ENCODE results near the gene TC2N. TPM values are rescaled to one million over a fixed set of nuclear protein-coding genes. Genes with fewer than 3 reads are reported as not detected.
"Not testable (repeated sequence)": the region's sequence is repeated elsewhere in the genome, so short reads cannot be mapped to it uniquely, and the experiment has no call there.

Gene TC2N
- total RNA-seq, 1 donor from 2014 or later = 24.2 TPM

- DNase-seq = no peak
Observed at GRCh38 chr14:91751719-91752118, 115.6 kb downstream of the TC2N start.

- no peak for DNase-seq
Observed at GRCh38 chr14:91750634-91751198, 116.6 kb downstream of the TC2N start.

- no peak for DNase-seq
Observed at GRCh38 chr14:91749868-91750267, 117.5 kb downstream of the TC2N start.

GRCh38 chr14:91748049-91748448 is 119.3 kb downstream of the TC2N start:
- no peak for DNase-seq

GRCh38 chr14:91745344-91745743 is 122.0 kb downstream of the TC2N start:
- no peak for DNase-seq

- peak; percentile 6 for DNase-seq
Observed at GRCh38 chr14:91744068-91744480, 123.3 kb downstream of the TC2N start.

GRCh38 chr14:91743305-91743653 is 124.1 kb downstream of the TC2N start:
- DNase-seq = no peak

- no peak for DNase-seq
Observed at GRCh38 chr14:91742621-91743304, 124.6 kb downstream of the TC2N start.

- DNase-seq = not testable (repeated sequence)
Observed at GRCh38 chr14:91739867-91740266, 127.5 kb downstream of the TC2N start.

- no peak for DNase-seq
Observed at GRCh38 chr14:91737619-91738018, 129.7 kb downstream of the TC2N start.

GRCh38 chr14:91732859-91733477 is 134.4 kb downstream of the TC2N start:
- no peak for DNase-seq

- DNase-seq = no peak
Observed at GRCh38 chr14:91732439-91732838, 134.9 kb downstream of the TC2N start.

- DNase-seq = no peak
Observed at GRCh38 chr14:91731986-91732385, 135.3 kb downstream of the TC2N start, which contains the start of gene CATSPERB. TSS of gene CATSPERB (minus strand) at chr14:91732086. CDS start at chr14:91729479, 2,607 bp downstream.

GRCh38 chr14:91731018-91731417 is 136.3 kb downstream of the TC2N start:
- DNase-seq = no peak

- no peak for DNase-seq
Observed at GRCh38 chr14:91729756-91730155, 137.6 kb downstream of the TC2N start.

Other genes starting within 250 kb of the TC2N start
- gene CATSPERB, start 135.4 kb downstream of the TC2N start, total RNA-seq = 0.33 and 0.68 TPM in 2 replicates
- 0.51 and 0.98 TPM in 2 replicates for gene FBLN5, start 80.2 kb upstream of the TC2N start, total RNA-seq
- gene TRIP11, start 172.5 kb upstream of the TC2N start, total RNA-seq = 43.2 and 73.1 TPM in 2 replicates
- gene ATXN3, start 239.0 kb upstream of the TC2N start, total RNA-seq = 83.6 and 104 TPM in 2 replicates